ENCODE data around the gene PCBP3.
"Not testable (repeated sequence)": the region's sequence is repeated elsewhere in the genome, so short reads cannot be mapped to it uniquely, and the experiment has no call there.

PCBP3 gene

GRCh38 chr21:45850181-45850580 lies 206.7 kb downstream of the PCBP3 start:
- DNase-seq = no peak

GRCh38 chr21:45852386-45852785 lies 208.9 kb downstream of the PCBP3 start:
- not testable (repeated sequence) for DNase-seq

GRCh38 chr21:45852886-45853400 lies 209.4 kb downstream of the PCBP3 start:
- DNase-seq = no peak

- DNase-seq = no peak
Measured at GRCh38 chr21:45853703-45854342, 210.3 kb downstream of the PCBP3 start.

- no peak for DNase-seq
Measured at GRCh38 chr21:45854690-45855247, 211.2 kb downstream of the PCBP3 start.

- no peak for DNase-seq
Measured at GRCh38 chr21:45855248-45855811, 211.8 kb downstream of the PCBP3 start.

- no peak for DNase-seq
Measured at GRCh38 chr21:45856442-45856841, 212.9 kb downstream of the PCBP3 start.

- no peak for DNase-seq
Measured at GRCh38 chr21:45856906-45857305, 213.4 kb downstream of the PCBP3 start.

GRCh38 chr21:45857761-45858160 lies 214.2 kb downstream of the PCBP3 start:
- DNase-seq = no peak

- no peak for DNase-seq
Measured at GRCh38 chr21:45858180-45858579, 214.7 kb downstream of the PCBP3 start.

- DNase-seq = no peak
Measured at GRCh38 chr21:45859041-45859761, 215.7 kb downstream of the PCBP3 start.

- DNase-seq = no peak
Measured at GRCh38 chr21:45859762-45860357, 216.3 kb downstream of the PCBP3 start.

- DNase-seq = no peak
Measured at GRCh38 chr21:45860493-45861155, 217.1 kb downstream of the PCBP3 start.

GRCh38 chr21:45861156-45861870 lies 217.8 kb downstream of the PCBP3 start:
- DNase-seq = no peak

- no peak for DNase-seq
Measured at GRCh38 chr21:45862543-45863207, 219.2 kb downstream of the PCBP3 start.

GRCh38 chr21:45863267-45863666 lies 219.7 kb downstream of the PCBP3 start:
- DNase-seq = no peak

- no peak for DNase-seq
Measured at GRCh38 chr21:45863751-45864150, 220.2 kb downstream of the PCBP3 start.

GRCh38 chr21:45864436-45864835 lies 220.9 kb downstream of the PCBP3 start:
- no peak for DNase-seq

GRCh38 chr21:45865106-45865835 lies 221.7 kb downstream of the PCBP3 start:
- no peak for DNase-seq

GRCh38 chr21:45866551-45866950 lies 223.0 kb downstream of the PCBP3 start:
- no peak for DNase-seq
